ENCODE data around the gene FHAD1.
"Not testable (repeated sequence)": the region's sequence is repeated elsewhere in the genome, so short reads cannot be mapped to it uniquely, and the experiment has no call there.

The FHAD1 gene

GRCh38 chr1:15277933-15278332 is 30.9 kb downstream of the FHAD1 start:
- no peak for FAIRE-seq

GRCh38 chr1:15279576-15280230 is 32.7 kb downstream of the FHAD1 start:
- no peak for FAIRE-seq

- FAIRE-seq: no peak
These were observed 33.4 kb downstream of the FHAD1 start for GRCh38 chr1:15280416-15280815.

- no peak for FAIRE-seq
These were observed 35.0 kb downstream of the FHAD1 start for GRCh38 chr1:15282038-15282437.

DNA sequence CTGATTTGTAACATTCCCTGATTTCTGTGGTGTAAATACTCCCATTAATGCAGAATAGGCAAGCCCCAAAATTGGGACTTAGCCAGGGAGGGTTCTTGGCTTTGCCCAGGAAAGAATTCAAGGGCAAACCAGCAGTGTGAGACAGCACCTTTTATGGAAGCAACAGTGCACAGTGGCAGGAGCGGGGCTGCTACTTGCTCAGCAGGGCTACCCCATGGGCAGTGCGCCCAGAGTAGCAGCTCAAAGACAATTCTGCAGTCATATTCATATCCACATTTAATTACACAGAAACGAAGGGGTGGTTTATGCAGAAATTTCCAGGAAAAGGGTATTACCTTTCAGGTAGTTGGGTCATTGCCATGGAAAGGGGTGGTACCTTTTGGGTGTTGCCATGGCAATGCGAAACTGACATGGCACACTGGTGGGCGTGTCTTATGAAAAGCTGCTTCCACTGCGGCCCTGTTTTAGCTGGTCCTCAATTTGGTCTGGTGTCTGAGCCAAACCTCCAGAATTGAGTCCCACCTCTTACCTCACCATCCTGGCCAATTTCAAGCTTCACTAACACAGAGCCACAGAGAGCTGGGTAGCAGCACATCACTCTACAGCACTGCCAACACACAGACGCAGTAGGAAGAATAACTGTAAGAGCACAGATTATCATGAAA is 35.9 kb downstream of the FHAD1 start:
- FAIRE-seq: no peak

DNA sequence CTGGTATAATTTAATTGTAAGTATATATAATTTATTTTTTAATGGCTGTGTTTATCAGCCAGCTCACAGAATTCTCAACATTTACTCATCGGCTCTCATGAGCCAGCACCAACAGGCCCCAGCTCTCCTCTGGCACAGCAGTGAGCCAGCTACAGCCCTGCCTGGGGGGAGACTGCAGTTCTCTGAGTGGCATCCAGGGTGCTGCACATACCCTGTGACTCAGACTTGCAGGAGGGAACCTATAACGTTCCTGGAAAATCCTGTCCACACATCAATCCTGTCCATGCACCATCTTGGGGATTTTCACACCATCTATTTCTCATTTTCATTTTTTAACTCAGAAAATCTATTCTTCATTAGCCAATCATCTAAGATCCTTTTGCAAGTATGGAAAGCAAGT is 36.5 kb downstream of the FHAD1 start:
- no peak for FAIRE-seq

DNA sequence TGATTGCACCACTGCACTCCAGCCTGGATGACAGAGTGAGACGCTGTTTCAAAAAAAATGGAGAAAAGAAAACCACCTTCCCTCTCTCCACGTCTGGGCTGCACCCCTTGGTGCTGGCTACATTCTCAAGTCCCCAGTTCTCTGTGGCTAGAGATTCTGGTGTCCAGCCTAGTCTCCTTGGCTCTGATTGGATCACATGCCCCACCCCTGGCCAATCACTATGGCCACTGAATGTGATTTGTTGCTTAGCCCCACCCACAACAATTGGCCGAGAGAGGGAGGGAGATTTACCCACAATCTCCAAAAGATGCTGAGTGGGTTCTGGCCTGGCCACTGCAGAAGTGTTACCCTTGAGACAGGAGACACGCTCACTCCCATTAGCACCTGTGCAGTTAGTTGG is 39.4 kb downstream of the FHAD1 start:
- no peak for FAIRE-seq

DNA sequence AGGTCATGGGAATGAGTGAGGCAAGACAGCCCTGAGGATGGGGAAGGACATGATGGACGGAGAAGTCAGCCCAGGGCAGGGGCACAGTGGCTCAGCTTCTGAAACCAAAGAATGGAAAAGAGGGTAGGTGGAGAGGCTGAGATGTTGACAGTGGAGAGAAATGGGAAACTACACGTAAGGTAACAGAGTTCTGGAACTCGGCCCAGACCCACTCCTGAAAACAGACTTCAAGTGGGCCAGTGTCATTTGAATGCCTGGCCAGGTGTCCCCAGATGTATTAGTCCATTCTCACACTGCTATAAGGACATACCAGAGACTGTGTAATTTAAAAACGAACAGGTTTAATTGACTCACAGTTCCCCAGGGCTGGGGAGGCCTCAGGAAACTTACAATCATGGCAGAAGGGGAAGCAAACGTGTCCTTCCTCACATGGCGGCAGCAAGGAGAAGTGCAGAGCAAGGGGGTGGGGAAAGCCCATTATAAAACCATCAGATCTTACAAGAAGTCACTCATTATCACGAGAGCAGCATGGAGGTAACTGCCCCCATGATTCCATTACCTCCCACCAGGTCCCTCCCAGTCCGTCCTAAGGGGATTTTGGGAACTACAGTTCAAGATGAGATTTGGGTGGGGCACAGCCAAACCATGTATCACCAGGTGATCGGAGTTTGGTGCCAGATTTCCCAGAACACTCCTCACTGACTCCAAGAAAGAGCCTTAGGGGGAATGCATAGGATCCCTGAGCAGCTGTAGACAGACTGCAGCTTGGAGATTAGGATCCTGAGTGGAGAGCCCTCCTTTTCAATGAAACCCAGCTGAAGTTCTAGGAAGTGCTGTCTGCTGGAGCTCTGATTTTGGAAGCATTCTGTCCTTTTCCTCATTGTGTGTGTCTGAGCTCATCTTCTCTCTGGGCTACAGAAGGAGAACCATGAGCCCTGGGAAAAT is 40.3 kb downstream of the FHAD1 start:
- FAIRE-seq: no peak

GRCh38 chr1:15288173-15288926 is 41.3 kb downstream of the FHAD1 start:
- FAIRE-seq: no peak

DNA sequence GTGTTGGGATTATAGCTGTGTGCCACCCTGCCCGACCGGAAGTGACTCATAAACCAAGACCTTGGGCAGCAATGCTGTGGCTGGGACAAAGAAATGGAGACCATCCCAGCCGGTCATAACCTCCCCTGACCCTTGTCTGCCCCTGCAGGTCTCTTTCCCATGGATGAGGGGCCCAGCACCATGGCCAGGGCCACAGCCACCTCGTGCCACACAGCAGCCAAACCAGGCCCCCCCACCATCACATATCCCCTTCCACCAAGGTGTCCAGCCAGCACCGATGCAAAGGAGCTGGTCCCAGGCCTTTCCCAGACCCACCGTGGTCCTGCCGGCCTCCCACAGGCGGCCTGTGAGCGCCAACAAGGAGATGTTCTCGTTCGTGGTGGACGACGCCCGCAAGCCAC is 42.2 kb downstream of the FHAD1 start:
- no peak for FAIRE-seq

DNA sequence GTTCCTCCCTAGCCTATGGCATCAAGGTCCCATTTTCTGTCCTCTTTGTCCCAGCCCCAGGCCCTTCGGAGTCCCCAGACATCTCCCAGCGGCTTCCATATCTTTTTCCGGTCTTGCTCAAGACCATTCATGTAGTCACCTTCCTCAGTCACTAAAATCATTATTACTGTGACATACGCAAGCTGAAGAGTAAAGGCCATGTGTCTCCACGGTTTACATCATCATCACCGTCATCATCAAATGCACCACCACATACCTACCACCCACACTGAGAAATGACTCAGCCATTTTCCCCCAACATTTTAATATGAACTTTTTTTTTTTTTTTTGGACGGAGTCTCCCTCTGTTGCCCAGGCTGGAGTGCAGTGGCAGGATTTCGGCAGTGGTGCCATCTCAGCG is 43.4 kb downstream of the FHAD1 start:
- no peak for FAIRE-seq

DNA sequence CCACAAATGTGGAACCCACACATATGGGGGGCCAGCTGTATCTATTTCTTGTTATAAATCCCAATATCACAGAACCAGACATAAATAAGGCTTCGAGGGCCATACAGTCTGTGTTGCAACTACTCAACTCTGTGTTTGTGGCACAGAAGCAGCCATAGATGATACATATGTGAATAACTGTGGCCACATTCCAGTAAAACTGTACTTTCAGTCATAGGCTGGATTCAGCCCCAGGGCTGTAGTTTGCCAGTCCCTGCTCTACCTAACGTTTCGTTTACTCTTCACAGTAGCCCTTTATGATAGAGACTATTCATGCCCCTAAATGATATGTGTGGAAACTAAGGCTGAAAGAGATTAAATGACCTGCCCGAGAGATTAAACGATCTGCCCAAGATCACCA is 48.7 kb downstream of the FHAD1 start:
- no peak for FAIRE-seq

DNA sequence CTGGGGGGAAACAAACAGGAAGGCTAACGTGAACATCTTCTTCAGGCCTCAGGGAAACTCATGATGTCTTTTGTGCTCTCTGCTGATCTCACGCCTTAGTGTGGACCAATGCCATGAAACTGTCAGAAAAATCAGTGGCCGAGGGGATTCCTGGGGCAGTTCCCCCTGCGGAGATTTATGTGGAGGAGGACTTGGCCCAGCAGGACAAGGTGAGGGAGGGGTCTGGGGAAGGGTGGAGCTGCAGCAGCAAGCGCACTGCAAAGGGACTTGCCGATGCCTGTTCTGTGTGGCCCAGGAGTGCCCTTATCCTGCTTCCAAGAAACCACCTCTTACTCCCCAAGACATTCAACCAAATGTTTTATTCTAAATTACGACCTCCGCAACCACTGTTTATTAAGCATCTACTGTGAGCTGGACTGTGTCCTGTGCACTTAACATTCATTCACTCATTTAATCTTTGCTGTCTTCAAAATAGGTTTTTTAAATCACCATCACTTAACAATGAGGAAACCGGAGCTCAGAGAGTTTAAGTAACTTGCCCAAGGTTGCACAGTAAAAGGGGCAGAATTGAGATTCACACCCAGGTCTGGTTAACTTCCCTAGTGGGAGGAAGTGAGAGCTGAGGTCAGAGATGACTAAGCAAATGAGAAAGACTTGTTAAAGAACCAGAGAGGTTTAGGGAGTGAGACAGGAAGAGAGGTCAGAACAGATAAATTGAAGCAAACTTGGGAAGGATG is 49.7 kb downstream of the FHAD1 start:
- FAIRE-seq: no peak

DNA sequence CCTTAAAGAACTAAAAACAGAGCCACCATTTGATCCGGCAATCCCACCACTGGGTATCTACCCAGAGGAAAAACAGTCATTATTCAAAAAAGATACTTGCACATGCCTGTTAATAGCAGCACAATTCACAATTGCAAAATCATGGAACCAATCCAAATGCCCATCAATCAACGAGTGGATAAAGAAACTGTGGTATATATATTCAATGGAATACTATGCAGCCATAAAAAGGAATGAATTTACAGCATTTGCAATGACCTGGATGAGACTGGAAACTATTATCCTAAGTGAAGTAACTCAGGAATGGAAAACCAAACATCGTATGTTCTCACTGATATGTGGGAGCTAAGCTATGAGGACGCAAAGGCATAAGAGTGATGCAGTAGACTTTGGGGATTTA is 51.0 kb downstream of the FHAD1 start:
- not testable (repeated sequence) for FAIRE-seq

GRCh38 chr1:15299179-15299578 is 52.2 kb downstream of the FHAD1 start:
- no peak for FAIRE-seq

DNA sequence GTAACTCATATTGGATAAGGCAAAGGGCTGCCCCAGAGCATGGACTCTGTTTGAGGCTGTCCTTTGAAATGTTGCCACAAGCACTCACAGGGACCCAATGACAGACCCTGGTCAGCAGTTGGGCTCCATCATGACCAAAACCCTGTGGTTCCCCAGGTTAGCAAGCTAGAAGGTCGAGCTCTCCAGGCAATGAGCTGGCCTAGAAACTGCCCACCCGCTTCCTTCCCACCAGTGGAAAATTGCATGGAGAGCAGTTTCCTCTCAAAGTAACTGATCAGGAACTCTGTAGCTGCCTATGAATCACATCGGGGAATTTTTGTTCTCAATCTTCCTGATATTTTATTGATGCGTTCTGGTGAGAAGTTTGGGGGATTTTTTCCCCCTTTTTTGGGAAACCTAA is 52.8 kb downstream of the FHAD1 start:
- no peak for FAIRE-seq

GRCh38 chr1:15303935-15304334 is 56.9 kb downstream of the FHAD1 start:
- FAIRE-seq: no peak

- no peak for FAIRE-seq
These were observed 57.9 kb downstream of the FHAD1 start for GRCh38 chr1:15304708-15305467.

- no peak for FAIRE-seq
These were observed 58.4 kb downstream of the FHAD1 start for GRCh38 chr1:15305468-15305770.

DNA sequence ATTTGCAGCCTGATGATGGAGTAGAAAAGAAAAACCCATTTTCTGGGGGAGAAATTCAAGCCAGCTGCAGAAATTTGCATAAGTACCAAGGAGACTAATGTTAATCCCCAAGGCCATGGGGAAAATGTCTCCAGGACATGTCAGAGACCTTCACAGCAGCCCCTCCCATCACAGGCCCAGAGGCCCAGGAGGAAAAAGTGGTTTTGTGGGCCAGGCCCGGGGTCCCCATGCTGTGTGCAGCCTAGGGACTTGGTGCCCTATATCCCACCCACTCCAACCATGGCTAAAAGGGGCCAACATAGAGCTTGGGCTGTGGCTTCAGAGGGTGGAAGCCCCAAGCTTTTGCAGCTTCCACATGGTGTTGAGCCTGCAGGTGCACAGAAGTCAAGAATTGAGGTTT is 59.3 kb downstream of the FHAD1 start:
- not testable (repeated sequence) for FAIRE-seq

- no peak for FAIRE-seq
These were observed 61.1 kb downstream of the FHAD1 start for GRCh38 chr1:15308135-15308534.

DNA sequence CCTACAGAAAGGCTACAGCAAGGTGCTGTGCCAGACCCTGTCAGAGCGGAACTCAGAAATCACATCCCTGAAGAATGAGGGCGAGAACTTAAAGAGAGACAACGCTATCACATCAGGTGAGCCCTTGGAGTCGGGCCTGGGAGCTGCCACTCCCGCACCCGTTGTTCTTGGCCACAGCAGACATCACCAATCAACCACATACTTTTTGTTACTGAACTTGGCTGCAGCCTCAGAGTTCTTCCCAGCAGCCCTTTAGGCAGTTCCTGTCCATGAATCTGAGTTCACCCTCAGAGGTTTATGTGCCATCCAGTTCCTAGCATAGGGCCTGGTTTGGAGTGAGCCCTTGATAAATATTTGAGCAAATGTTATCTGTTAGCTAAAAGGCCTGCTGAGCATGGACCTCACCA is 61.6 kb downstream of the FHAD1 start:
- no peak for FAIRE-seq
